Measurements from ENCODE around the gene ZNF281. TPM values are rescaled to one million over a fixed set of nuclear protein-coding genes. Genes with fewer than 3 reads are reported as not detected.
A peak's percentile ranks its signal among the peaks of the same experiment; 100 is the strongest.
"Not testable (repeated sequence)": the region's sequence is repeated elsewhere in the genome, so short reads cannot be mapped to it uniquely, and the experiment has no call there.

The ZNF281 gene
- total RNA-seq, 1 experiment from 2014 or later = 32.0 TPM

- H3K4me3 ChIP-seq = no peak overlapping the region
- H3K4me1 ChIP-seq (replicated peaks) = peaks cover 29% of the 10 kb centered on the region
- no peaks in the 10 kb centered on the region for H3K9me3 ChIP-seq (replicated peaks)
- peak overlapping the region; percentile 95 for H3K27ac ChIP-seq
- no peaks in the 10 kb centered on the region for H3K36me3 ChIP-seq
- peak; percentile 87 to 91 for DNase-seq (ENCODE audit: low read depth in 1 of 2, low spot score in 2 of 2)
- no peaks in the 10 kb centered on the region for H3K27me3 ChIP-seq (replicated peaks)
Observed at GRCh38 chr1:200415789-200416593, 6.2 kb upstream of the ZNF281 start.

- H3K27me3 ChIP-seq (replicated peaks) = no peaks in the 10 kb centered on the region
- no peak for DNase-seq (ENCODE audit: low read depth in 1 of 2, low spot score in 2 of 2)
- peaks cover 34% of the 10 kb centered on the region for H3K4me1 ChIP-seq (replicated peaks)
- no peak overlapping the region for H3K4me3 ChIP-seq
- H3K27ac ChIP-seq = peak overlapping the region; percentile 95
- H3K9me3 ChIP-seq (replicated peaks) = no peaks in the 10 kb centered on the region
- H3K36me3 ChIP-seq = no peaks in the 10 kb centered on the region
Observed at GRCh38 chr1:200415227-200415626, 5.4 kb upstream of the ZNF281 start.

- Histone ChIP-seq H3K36me3 (peaks cover 2% of the 10 kb centered on the region), H3K27me3 (replicated peaks) (no peaks in the 10 kb centered on the region), H3K9me3 (replicated peaks) (no peaks in the 10 kb centered on the region), H3K4me3 (no peak overlapping the region), H3K4me1 (replicated peaks) (peaks cover 36% of the 10 kb centered on the region), H3K27ac (peak overlapping the region; percentile 95)
- no peak for DNase-seq (ENCODE audit: low read depth in 1 of 2, low spot score in 2 of 2)
Observed at GRCh38 chr1:200414657-200415056, 4.8 kb upstream of the ZNF281 start.

GRCh38 chr1:200413766-200414165, 3.9 kb upstream of the ZNF281 start:
- H3K27ac ChIP-seq; H3K9me3 ChIP-seq (replicated peaks); H3K4me3 ChIP-seq; DNase-seq (ENCODE audit: low read depth in 1 of 2, low spot score in 2 of 2); H3K27me3 ChIP-seq (replicated peaks): not testable (repeated sequence)
- peaks cover 39% of the 10 kb centered on the region for H3K4me1 ChIP-seq (replicated peaks)
- H3K36me3 ChIP-seq = peaks cover 11% of the 10 kb centered on the region

GRCh38 chr1:200411406-200412257, 1.8 kb upstream of the ZNF281 start:
- no peak for DNase-seq (ENCODE audit: low read depth in 1 of 2, low spot score in 2 of 2)
- Histone ChIP-seq H3K4me3 (no peak overlapping the region), H3K4me1 (replicated peaks) (peaks cover 50% of the 10 kb centered on the region), H3K27ac (no peak overlapping the region), H3K36me3 (peaks cover 32% of the 10 kb centered on the region), H3K27me3 (replicated peaks) (no peaks in the 10 kb centered on the region), H3K9me3 (replicated peaks) (peaks cover 4% of the 10 kb centered on the region; the same call in 1 of the 2 replicates)

GRCh38 chr1:200410566-200410878, 686 bp upstream of the ZNF281 start:
- H3K27me3 ChIP-seq (replicated peaks) = no peaks in the 10 kb centered on the region
- H3K9me3 ChIP-seq (replicated peaks) = peaks cover 4% of the 10 kb centered on the region; the same call in 1 of the 2 replicates
- H3K36me3 ChIP-seq = peaks cover 42% of the 10 kb centered on the region
- H3K27ac ChIP-seq = no peak overlapping the region
- DNase-seq (ENCODE audit: low read depth in 1 of 2, low spot score in 2 of 2) = no peak
- H3K4me3 ChIP-seq = peak overlapping the region; percentile 80
- peaks cover 47% of the 10 kb centered on the region for H3K4me1 ChIP-seq (replicated peaks)

GRCh38 chr1:200409203-200409760, 554 bp downstream of the ZNF281 start:
- Histone ChIP-seq H3K9me3 (replicated peaks) (peaks cover 4% of the 10 kb centered on the region; the same call in 1 of the 2 replicates), H3K27me3 (replicated peaks) (no peaks in the 10 kb centered on the region), H3K36me3 (peaks cover 54% of the 10 kb centered on the region), H3K4me1 (replicated peaks) (peaks cover 38% of the 10 kb centered on the region), H3K27ac (peak overlapping the region; percentile 57), H3K4me3 (peak overlapping the region; percentile 80)
- DNase-seq (ENCODE audit: low read depth in 1 of 2, low spot score in 2 of 2) = peak; percentile 53 to 56

- H3K4me1 ChIP-seq (replicated peaks) = peaks cover 44% of the 10 kb centered on the region
- DNase-seq (ENCODE audit: low read depth in 1 of 2, low spot score in 2 of 2) = no peak
- H3K4me3 ChIP-seq = no peak overlapping the region
- H3K27ac ChIP-seq = no peak overlapping the region
- H3K27me3 ChIP-seq (replicated peaks) = no peaks in the 10 kb centered on the region
- H3K36me3 ChIP-seq = peaks cover 81% of the 10 kb centered on the region
- peaks cover 4% of the 10 kb centered on the region; the same call in 1 of the 2 replicates for H3K9me3 ChIP-seq (replicated peaks)
Observed at GRCh38 chr1:200406161-200406797, 3.6 kb downstream of the ZNF281 start.

GRCh38 chr1:200405264-200405663, 4.6 kb downstream of the ZNF281 start:
- peaks cover 4% of the 10 kb centered on the region; the same call in 1 of the 2 replicates for H3K9me3 ChIP-seq (replicated peaks)
- no peak overlapping the region for H3K27ac ChIP-seq
- H3K36me3 ChIP-seq = peaks cover 82% of the 10 kb centered on the region
- no peak for DNase-seq (ENCODE audit: low read depth in 1 of 2, low spot score in 2 of 2)
- H3K27me3 ChIP-seq (replicated peaks) = no peaks in the 10 kb centered on the region
- peaks cover 43% of the 10 kb centered on the region for H3K4me1 ChIP-seq (replicated peaks)
- H3K4me3 ChIP-seq = no peak overlapping the region

GRCh38 chr1:200401708-200402107, 8.1 kb downstream of the ZNF281 start:
- peaks cover 16% of the 10 kb centered on the region for H3K4me1 ChIP-seq (replicated peaks)
- no peaks in the 10 kb centered on the region for H3K9me3 ChIP-seq (replicated peaks)
- H3K4me3 ChIP-seq = no peak overlapping the region
- no peak for DNase-seq (ENCODE audit: low read depth in 1 of 2, low spot score in 2 of 2)
- no peaks in the 10 kb centered on the region for H3K27me3 ChIP-seq (replicated peaks)
- peaks cover 55% of the 10 kb centered on the region for H3K36me3 ChIP-seq
- no peak overlapping the region for H3K27ac ChIP-seq

- no peaks in the 10 kb centered on the region for H3K27me3 ChIP-seq (replicated peaks)
- H3K9me3 ChIP-seq (replicated peaks) = no peaks in the 10 kb centered on the region
- no peak overlapping the region for H3K4me3 ChIP-seq
- H3K36me3 ChIP-seq = peaks cover 50% of the 10 kb centered on the region
- DNase-seq (ENCODE audit: low read depth in 1 of 2, low spot score in 2 of 2) = no peak
- peaks cover 14% of the 10 kb centered on the region for H3K4me1 ChIP-seq (replicated peaks)
- H3K27ac ChIP-seq = no peak overlapping the region
Observed at GRCh38 chr1:200401263-200401662, 8.6 kb downstream of the ZNF281 start.

- no peaks in the 10 kb centered on the region for H3K9me3 ChIP-seq (replicated peaks)
- no peak overlapping the region for H3K27ac ChIP-seq
- peaks cover 44% of the 10 kb centered on the region for H3K36me3 ChIP-seq
- no peak overlapping the region for H3K4me3 ChIP-seq
- DNase-seq (ENCODE audit: low read depth in 1 of 2, low spot score in 2 of 2) = no peak
- no peaks in the 10 kb centered on the region for H3K27me3 ChIP-seq (replicated peaks)
- peaks cover 9% of the 10 kb centered on the region for H3K4me1 ChIP-seq (replicated peaks)
Observed at GRCh38 chr1:200400556-200400955, 9.3 kb downstream of the ZNF281 start.

- Histone ChIP-seq H3K27ac (no peak overlapping the region), H3K9me3 (replicated peaks) (no peaks in the 10 kb centered on the region), H3K4me3 (no peak overlapping the region), H3K27me3 (replicated peaks) (no peaks in the 10 kb centered on the region), H3K36me3 (peaks cover 37% of the 10 kb centered on the region), H3K4me1 (replicated peaks) (peaks cover 9% of the 10 kb centered on the region)
- DNase-seq (ENCODE audit: low read depth in 1 of 2, low spot score in 2 of 2) = no peak
Observed at GRCh38 chr1:200399860-200400259, 10.0 kb downstream of the ZNF281 start.

Data from SJSA1 (cell line).